ENCODE data around the gene TXNRD2.

- TF ChIP-seq EZH2 (IDR thresholded peaks at IDR 0.05; ENCODE audit: insufficient read depth, low read length) (no peak), CTCF (IDR thresholded peaks at IDR 0.05; ENCODE audit: insufficient read depth, low read depth, low read length) (no peak)
These were observed 68.9 kb downstream of the TXNRD2 start for GRCh38 chr22:19872779-19873137.
